NCI-H345 treated with DMSO at 0.1 percent for 48 hours (cell line): ENCODE measurements around the gene C10orf143.
"Not testable (repeated sequence)": the region's sequence is repeated elsewhere in the genome, so short reads cannot be mapped to it uniquely, and the experiment has no call there.

Experiments
- DNase-seq: peaks from one replicate; lab custom pipeline; 2025; ENCODE audit not compliant: unreplicated experiment; lab: John Stamatoyannopoulos, UW

The C10orf143 gene

GRCh38 chr10:130110246-130111112 is at the start of gene C10orf143:
Gene C10orf143, minus strand, starts transcription at chr10:130110830. Its CDS starts 58 bp downstream, at chr10:130110772.
- DNase-seq = peak; percentile 91

- DNase-seq = no peak
These were observed 48.7 kb upstream of the C10orf143 start for GRCh38 chr10:130159192-130159794.

DNA sequence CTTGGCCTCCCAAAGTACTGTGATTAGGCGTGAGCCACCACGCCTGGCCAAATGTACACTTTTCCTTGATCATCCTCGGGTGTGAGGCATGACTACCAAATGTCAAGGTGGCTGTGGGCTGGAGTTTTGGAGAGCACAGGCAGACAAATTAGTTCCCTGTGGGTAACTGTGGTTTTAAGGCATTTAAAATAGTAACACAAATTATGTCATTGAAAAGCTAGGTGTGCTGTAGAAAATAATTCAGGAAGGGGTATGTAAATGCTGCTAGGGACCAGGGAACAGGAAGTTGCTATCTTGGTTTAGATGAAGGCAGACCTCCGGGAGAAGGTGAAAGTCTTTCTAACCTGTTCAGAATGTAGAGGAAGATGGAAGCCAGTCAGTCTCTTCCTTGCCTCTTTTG is 35.4 kb upstream of the C10orf143 start:
- no peak for DNase-seq

- no peak for DNase-seq
These were observed 31.2 kb upstream of the C10orf143 start for GRCh38 chr10:130141878-130142277.

GRCh38 chr10:130141460-130141859 is 30.8 kb upstream of the C10orf143 start:
- no peak for DNase-seq

DNA sequence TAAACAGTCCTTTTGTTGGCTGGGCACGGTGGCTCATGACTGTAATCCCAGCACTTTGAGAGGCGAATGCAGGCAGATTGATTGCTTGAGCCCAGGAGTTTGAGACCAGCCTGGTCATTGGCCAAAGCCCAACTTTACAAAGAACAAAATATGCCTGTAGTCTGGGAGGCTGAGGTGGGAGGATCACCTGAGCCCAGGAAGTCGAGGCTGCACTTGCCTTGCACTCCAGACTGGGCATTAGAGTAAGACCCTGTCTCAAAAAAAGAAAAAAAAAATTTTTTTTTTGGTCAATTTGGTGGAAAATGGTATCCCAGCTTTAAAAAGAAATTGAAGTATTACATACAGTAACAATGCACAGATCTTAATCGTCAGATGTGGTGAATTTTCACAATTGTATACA is 30.4 kb upstream of the C10orf143 start:
- DNase-seq = no peak

DNA sequence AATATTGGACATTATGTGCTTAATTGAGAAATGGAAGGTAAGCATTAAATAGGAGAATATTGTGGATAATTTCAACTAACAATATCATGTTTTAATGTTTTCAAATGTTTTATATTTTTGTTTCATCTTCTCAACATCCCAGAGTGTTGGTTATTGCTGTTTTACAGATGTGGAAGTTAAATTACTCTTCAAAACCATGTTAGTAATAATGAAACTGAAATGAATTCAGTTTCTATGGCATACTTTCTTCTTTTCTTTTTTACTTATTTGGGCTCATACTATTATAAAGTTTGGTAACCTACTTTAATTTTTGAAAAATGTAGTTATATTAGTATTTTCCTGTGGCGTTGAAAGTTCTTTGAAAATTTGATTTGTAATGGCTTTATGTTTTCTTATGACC is 29.8 kb upstream of the C10orf143 start:
- no peak for DNase-seq

GRCh38 chr10:130138479-130138866 is 27.8 kb upstream of the C10orf143 start:
- peak; percentile 79 for DNase-seq

GRCh38 chr10:130137659-130138478 is 27.2 kb upstream of the C10orf143 start:
- DNase-seq = no peak

GRCh38 chr10:130137090-130137448 is 26.4 kb upstream of the C10orf143 start:
- DNase-seq = no peak

- DNase-seq = peak; percentile 63
These were observed 25.8 kb upstream of the C10orf143 start, which contains the start of gene GLRX3 for GRCh38 chr10:130136226-130137089. Gene GLRX3, plus strand, starts transcription at chr10:130136391. Its CDS starts 30 bp downstream, at chr10:130136421.

DNA sequence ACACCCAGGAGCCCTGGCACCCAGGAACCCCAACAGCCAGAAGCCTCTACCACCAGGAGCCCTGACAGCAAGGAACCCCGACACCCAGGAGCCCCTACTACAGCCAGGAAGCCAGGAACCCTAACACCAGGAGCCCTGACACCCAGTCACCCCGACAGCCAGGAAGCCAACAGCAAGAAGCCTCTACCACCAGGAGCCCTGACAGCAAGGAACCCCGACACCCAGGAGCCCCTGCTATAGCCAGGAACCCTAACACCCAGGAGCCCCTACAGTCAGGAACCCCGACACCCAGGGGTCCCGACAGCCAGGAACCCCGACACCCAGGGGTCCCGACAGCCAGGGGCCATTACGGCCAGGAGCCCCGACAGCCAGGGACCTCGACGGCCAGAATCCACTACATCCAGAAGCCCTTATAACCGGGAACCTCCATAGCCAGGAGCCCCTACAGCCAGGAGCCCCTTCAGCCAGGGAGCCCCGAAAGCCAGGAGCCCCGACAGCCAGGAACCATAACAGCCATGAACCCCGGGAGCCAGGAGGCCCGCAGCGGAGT is 25.1 kb upstream of the C10orf143 start:
- no peak for DNase-seq

DNA sequence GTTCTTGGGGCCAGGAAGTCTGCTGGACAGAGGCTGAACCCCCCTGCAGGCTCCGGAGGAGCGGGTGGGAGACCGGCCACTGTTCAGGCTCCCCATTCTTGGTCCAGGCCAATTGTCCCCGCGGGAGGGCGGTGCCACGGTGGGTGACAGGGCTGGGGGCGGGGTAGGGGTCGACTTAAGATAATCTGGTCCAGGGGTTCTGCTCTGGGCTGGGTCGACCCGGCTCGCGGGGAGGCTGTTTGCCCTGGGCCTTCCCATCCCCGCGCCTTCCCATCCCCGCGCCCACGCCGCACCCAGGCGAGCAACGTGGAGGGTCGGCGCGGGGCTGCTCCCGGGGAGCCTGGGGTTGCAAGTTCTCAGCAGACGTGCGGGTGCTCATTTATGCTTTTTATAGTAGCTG is 18.3 kb upstream of the C10orf143 start:
- DNase-seq = no peak

- no peak for DNase-seq
These were observed 17.6 kb upstream of the C10orf143 start for GRCh38 chr10:130128062-130128781.

DNA sequence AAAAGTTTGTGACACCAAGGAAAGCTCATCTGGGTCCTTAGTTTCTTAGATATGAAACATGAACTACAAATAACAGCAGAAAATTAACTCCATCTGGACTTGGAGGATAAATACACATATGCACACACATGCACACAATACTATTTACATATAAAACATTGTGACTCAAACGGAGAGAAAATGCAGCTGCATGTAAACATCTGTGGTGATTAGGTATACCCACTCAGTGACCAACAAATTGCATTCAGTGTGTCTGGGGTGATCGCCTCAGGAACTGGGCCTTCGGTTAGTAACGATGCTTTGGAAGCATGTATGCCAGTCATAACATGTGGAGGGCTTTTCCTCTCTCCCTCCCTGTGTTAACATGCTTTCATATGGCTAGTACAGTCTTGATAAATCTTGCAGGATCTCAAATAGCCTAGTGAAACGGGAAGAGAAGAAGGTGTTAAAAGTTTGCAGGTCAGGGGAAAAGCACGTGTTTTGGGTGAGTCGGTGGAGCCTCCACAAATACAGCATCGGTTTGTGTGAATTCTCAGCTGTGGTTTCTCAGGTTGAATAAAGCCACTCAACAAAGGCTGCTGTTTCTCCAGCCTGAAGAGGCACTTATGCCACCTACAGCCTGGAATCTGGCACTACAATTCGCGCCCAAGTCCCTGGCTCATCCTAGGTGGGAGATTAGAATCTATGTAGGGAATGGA is 16.9 kb upstream of the C10orf143 start:
- peak; percentile 18 for DNase-seq

- no peak for DNase-seq
These were observed 11.0 kb upstream of the C10orf143 start for GRCh38 chr10:130121486-130122079.

GRCh38 chr10:130117535-130117934 is 6.9 kb upstream of the C10orf143 start:
- DNase-seq = not testable (repeated sequence)

DNA sequence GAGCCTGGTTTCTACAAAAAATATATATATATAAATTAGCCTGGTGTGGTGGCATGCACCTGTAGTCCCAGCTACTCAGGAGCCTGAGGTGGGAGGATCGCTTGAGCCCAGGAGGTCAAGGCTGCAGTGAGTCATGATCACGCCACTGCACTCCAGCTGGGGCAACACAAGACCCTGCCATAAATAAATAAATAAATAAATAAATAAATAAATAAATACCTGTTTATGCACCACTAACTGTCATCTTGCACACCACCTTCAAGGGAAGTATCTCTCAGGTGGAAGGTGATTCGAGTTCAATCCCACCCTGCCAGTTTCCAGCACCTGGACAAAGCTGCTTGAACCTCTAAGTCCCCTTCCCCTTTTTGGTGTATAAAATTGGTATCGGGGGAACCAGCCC is 6.3 kb upstream of the C10orf143 start:
- not testable (repeated sequence) for DNase-seq

- DNase-seq = no peak
These were observed 2.2 kb upstream of the C10orf143 start for GRCh38 chr10:130112821-130113220.
